Measurements from ENCODE around the gene CEP120.
"Not testable (repeated sequence)": the region's sequence is repeated elsewhere in the genome, so short reads cannot be mapped to it uniquely, and the experiment has no call there.

The CEP120 gene

DNA sequence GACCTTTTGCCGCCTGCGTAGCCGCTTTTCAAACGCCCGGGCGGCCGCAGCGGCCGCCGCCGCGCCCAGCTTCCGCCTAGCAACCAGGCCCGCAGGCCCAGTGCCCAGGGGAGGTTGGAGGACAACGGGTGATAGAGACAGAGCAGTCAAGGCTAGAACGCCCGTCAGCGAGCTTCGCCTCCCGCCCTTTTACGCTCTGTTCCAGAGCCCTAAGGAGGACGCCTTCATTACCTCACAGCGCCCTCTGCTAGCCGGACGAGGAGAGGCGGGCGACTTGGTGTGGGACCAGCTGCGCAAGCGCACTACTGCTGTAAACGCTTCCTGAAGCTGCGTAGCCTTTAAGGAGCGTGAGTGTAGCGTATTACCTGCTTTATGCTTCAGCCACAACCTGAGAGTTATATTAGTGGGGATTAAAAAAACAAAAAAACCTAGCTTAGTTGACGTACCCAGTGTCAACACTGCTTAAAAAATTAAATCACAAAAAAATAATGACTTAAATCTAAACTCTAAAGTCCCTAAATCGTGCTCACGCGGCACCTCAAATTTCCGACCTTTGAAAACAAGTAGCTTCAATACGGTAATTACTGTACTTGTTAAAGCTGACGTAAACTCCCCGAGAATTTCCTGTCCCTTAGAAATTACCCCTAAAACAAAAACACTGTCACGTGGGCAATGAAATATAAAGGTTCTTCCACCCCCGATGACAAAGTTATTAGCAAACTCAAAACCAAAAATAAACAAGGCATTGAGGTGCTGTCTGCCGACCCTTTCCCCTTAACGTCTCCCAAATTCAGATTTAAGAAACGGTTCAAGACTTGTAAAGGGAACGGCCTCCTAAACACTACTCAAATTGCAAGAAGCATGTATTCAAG lies at the start of gene CEP120:
CEP120 (minus strand) TSS at position 126 of the 872 bp plus-strand sequence. CDS start 405 bp downstream, outside the sequence.
- DNase-seq = peak; percentile 100

DNA sequence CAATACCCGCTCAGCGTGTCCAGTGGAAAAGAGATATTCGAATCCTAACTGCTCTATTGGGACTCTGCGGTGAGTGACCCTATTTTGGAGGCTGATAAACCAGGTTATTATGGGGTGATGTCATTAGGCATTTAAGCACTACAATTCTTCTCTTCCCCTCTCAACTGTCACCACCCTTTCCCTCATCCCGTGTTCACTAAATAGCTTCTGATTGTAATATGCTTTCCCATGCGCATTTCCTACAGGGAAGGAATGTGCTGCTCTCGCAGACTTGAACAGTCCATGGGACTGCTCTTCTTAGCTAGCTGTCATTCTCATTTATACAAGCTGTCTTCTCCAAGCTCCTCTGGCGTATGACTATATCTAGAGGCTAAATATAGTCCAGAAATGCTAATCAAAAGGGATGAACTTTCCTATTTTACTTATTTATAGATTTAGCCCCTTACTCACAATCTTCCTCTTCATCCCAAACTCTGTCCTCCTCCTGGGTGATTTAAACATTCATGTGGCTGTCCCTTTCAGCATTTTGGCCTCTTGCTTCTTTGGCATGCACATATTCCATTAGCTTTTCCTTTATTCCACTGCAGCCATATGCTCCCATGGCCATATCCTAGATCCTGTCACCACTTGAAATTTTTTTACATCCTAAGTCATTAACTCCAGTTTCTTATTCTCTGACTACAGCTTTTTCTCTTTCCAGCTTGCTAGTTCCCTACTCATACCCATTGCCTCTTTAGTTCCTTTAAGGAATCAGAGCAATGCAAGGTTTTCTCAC lies 49.1 kb upstream of the CEP120 start:
- no peak for DNase-seq

DNA sequence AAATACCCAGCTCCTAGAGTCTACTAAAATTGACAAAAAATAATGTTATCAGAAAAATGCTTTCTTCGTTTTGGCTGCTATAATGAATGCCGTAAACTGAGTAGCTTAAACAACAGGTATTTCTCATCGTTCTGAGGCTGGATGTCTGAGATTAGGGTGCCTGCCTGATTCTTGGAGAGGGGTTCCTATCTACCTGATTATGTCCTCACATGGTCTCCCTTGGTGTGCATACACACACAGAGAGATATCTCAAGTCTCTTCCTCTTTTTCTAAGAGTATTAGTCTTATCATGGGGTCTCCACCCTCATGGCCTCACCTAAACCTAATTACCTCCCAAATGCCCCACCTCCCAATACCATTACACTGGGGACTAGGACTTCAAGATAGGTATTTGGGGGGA lies 48.2 kb upstream of the CEP120 start:
- no peak for DNase-seq

DNA sequence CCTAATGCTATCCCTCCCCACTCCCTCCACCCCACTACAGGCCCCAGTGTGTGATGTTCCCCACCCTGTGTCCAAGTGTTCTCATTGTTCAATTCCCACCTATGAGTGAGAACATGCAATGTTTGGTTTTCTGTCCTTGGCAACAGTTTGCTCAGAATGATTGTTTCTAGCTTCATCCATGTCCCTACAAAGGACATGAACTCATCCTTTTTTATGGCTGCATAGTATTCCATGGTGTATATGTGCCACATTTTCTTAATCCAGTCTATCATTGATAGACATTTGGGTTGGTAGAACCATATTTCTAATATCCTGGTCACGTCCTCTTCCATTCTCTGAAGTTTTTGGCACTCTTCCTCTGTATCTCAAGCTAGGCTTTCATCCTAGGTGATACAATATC lies 43.6 kb upstream of the CEP120 start:
- not testable (repeated sequence) for DNase-seq

DNA sequence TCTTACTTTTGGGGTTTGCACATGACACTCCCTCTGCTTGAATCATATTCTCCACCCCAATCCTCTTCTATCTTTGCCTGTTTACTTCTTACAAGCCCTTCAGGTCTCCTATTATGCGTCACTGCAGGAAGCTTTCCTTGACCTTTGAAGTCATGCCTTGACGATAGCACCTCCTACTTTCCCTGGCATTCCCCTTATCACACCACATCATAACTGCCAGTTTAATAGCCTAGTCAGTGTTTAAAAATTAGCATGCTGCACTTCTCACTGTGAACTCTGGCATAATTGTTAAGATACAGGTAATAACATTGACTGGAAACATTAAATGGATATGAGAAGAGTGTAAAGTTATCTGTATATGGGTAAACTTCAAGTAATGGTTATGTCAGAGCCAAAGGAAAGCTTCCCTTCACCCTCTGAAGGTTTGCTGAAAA lies 37.1 kb upstream of the CEP120 start:
- no peak for DNase-seq

DNA sequence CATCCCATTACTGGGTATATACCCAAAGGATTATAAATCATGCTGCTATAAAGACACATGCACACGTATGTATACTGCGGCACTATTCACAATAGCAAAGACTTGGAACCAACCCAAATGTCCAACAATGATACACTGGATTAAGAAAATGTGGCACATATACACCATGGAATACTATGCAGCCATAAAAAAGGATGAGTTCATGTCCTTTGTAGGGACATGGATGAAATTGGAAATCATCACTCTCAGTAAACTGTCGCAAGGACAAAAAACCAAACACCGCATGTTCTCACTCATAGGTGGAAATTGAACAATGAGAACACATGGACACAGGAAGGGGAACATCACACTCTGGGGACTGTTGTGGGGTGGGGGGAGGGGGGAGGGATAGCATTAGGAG lies 35.8 kb upstream of the CEP120 start:
- not testable (repeated sequence) for DNase-seq

DNA sequence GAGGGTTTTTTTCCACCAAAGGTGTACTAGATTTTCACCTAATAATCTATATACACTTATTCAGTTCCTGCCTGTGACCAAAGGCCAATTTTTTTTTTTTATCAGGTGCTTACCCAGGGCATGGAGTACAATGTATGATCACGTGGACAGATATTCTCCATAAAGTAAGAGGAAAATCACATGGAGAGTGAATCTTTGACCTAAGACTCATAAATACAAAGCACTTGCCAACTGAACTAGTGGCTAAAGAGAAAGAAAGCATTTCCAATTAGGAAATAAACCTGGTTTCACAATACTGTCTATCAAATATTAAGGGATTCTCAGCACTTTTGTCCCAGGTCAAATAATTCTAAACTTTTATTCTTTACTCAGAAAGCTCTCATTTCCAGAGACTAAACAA lies 33.0 kb upstream of the CEP120 start:
- DNase-seq = no peak

DNA sequence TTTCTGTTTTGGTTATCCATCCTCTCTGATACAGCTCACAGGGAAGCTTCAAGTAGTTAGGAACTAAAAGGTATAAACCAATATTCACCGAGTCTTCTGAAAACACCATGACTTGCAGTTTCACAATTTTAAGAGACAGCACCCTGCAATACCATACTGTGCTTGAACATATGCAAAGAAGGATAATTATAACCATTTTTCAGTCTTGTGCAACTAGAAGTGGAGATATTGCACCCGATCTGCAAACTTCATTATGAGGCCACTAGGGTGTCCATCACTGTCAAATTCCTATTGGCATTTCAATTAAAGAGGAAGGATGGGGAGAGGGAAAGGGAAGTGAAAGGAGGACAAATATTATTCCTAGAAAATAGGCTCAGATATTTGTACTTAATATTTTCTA lies 32.4 kb upstream of the CEP120 start:
- peak; percentile 38 for DNase-seq

DNA sequence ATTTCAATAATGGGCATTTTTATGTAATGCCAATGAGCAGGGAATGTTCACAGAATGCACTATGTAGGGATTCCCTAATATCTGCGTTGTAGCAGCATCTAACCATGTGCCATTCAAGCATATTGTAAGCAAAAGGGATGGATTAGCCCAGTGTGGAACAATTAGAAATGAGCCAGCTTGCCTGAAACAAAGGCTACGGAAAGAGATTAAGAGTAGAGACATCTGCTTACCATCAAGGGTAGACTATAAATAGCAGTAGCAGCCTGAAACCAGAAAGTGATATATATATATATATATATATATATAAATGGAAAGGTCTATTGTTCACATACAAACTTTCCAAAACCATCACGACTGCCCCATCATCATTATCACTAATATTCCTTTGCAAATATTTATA lies 31.9 kb upstream of the CEP120 start:
- DNase-seq = no peak

DNA sequence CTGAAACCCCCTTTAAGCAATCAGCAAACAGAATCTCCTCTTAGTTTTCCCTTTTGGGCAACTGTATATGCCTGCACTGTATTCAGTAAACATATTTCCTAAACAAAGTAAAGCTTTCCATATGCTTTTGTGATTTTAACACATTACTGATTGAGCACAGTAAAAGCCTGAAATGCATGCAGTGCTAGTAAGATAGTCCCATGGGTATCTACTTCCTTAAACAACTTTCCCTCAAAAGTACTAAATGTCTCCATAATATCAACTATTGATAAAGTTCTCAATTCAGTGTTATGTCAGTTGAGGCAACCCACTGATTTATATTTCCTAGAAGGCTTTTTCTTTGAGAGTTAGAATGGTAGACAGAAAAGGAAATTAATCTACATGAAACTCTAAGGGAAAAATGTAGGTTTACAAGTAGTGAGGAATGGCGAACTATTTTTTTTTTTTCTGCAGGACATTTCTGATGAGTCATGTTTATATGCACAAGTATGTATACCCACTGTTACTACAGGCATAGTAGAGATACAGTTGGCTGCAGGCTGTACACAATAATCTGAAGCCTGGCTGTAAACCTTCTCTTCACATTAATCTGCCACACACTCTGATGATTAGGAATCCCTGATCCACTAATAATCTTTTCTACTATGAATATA lies 31.2 kb upstream of the CEP120 start:
- DNase-seq = no peak

DNA sequence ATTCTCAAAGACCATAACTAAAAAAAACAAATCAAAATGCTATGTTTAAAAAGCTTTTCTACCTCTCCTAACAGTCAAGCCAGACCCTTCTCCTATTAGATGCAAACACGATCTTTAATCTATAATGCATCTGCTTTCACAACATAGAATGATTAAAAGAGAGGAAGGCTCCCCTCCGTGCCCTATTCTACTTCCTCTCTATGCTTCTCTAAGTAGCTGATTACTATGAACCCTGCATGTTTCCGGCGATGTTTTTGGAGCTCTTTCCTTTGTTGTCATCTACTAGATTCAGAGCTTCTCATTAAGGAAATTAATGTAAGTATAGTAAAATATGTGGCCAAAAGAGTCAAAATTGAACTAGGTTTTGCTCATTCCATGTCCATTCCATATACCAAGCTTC lies 29.2 kb upstream of the CEP120 start:
- peak; percentile 18 for DNase-seq

DNA sequence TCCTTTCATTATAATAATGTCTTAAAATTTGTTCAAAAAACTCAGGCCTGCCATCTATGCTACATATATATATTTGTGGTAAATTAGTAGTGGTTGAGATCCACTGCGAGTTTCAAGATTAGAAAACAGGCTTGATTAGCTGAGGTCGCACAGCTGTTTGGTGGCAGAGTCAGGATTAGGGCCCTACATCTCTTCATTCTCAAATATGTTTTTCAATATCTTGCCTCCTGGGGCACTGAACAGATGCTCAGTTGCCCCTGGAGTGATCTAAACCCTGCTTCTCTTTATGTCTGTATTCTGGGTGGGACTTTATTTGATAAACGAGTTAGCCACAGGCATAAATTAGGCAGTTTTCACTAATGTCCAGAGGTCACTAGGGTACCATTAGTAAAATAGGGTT lies 27.8 kb upstream of the CEP120 start:
- no peak for DNase-seq

DNA sequence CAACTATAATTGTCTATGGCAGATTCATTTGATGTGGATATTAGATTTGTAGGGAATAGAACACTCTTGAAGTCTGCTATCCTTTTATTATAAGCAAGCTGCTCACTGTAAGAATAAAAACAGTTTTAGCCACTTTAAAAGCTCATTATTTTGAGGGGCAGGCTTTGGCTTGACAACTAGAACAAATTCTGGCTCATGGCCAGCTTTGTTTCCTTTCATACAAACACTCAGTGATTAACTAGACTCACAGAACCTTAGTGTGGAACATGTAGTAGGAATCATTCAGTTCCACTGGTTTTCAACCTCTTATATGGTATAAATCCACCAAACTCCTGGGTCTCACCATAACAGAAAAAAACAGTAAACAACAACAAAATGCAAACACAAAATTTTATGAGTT lies 27.4 kb upstream of the CEP120 start:
- DNase-seq = no peak

DNA sequence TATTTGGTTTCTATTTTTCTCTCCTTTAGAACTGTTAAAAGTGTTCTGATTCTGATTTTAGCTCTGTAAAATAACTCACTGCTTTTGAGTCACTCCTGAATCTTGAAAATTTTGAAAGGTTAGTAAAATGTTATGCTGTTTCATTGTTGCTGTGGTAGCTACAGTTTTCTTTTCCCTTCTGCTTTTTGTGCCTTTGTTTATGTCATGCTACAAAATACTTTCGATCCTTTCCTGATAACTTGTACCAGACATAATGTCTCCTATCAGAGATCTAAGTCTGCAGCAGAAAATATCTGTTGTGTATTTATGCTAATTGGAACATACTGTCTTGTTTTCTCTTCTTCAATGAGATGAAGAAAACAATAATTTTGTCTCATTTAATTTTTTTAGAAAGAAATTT lies 26.9 kb upstream of the CEP120 start:
- DNase-seq = peak; percentile 48

DNA sequence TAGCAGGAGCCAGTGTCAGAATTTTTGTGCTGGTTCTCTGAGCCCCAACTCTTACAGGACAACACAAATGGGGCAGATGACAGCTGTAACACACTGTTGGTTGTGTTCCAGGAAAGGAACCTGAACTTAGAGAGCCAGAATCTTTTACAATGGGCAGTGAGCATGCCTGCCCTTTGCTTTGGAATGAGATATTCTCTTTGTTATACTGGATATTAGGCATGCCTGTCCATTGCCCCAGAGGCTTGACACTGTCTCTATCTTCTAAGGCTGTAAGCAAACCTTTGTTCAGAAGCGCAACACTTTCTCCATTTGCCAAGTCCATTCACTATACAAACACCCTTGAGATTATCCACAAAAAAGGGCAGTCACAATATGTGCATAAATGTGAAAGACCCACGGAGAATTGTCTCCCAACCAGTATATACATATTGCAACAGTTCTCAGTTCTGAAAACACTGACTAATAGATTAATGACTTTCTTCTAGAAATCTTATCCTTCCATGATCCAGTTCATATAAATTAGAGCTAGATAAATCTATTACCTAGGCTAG lies 26.3 kb upstream of the CEP120 start:
- no peak for DNase-seq

DNA sequence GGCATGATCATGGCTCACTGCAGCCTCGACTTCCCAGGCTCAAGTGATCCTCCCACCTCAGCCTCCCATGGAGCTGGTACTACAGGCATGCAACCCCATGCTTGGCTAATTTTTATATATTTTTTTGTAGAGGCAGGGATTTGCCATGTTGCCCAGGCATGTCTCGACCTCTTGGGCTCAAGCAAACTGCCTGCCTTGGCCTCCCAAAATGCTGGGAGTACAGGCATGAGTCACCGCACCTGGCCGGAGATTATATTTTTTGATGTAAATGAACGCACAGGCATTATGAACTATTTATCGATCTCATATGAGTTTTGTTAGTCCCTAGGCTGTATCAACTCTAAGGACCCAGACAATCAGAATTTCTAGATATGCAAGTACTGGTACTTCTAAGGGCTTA lies 25.5 kb upstream of the CEP120 start:
- DNase-seq = no peak

DNA sequence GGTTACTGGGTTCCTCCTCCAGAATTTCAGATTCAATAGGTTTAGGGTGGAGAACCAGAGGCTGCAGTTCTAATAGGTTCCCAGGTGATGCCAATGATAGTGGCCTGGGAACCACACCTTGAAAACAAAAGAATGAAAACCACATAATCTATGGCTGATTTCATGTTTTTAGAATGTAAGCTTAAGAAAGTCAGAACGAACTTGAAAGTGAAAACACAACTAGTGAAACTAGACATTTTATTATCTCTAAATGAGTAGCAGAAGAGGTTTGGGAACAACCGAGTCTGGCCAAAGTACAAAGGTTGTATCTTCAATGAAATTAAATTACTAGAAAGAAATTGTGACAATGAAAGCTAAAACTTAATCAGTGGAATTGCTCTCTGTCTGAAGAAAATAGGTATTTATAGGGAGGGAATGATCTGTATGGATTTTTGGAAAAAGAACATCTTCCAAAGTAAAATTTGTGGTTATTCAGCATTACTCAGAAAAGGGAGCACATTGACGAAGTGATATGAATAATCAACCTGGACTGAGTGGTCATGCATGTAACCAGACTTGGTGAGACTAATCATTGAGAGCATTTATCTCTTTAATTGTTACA lies 24.9 kb upstream of the CEP120 start:
- DNase-seq = no peak

DNA sequence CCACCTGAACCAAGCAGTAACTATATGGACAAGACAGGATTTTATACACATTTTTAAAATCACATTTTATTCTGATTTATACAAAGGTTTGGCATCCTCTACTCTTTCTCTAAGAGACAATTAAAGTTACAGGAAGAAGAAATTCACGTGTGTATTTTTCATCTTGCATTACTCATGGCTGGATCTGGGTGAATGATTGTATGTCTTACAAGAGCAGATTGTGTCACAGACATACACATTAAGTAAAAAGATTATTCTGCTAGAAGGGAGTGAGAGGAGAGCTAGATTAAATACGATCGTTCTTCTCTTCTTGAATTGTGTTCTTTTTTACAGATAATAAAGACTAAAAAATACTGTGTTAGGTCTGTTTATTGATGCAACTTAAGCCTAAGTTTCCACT lies 20.8 kb upstream of the CEP120 start:
- DNase-seq = no peak

DNA sequence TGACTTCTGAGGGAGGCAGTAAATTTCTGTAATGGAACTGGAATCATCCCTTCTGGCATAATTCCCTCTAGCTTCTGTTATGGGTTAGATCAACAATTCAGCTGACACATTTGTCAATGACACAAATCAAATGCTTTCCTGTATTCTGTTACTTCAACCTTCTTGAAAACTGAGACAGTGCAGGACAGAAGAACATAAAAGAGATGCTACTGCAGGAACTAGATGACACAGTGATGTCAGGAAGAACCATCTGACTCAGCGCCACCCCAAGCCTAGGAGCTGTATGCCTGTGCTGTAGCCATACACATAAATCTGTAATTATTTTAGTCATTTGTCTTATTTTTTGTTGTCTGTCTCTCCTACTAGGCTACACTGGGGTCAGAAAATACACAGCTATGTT lies 18.2 kb upstream of the CEP120 start:
- no peak for DNase-seq

DNA sequence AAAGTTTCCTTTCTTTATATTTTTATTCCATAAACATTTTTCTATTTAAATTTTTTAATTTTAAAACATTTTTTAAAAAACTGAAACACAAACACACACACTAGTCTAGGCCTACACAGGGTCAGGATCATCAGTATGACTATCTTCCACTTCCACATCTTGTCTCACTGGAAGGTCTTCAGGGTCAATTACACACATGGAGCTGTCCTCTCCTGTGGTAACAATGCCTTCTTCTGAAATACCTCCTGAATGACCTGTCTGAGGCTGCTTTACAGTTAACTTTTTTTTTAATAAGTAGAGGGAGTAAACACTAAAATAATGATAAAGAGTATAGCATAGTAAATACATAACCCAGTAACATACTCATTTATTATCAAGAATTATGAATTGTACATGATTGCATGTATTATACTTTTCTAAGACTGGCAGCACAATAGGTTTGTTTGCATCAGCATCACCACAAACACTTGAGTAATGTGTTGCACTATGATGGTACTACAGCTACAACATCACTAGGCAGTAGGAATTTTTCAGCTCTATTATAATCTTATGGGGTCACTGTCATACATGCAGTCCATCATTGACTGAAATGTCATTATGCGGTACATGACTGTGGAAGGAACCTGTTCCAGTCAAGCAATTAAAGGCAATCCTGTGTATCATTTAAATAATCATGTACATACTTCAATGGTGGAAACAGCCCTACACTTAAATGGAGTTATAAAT lies 17.4 kb upstream of the CEP120 start:
- no peak for DNase-seq

DNA sequence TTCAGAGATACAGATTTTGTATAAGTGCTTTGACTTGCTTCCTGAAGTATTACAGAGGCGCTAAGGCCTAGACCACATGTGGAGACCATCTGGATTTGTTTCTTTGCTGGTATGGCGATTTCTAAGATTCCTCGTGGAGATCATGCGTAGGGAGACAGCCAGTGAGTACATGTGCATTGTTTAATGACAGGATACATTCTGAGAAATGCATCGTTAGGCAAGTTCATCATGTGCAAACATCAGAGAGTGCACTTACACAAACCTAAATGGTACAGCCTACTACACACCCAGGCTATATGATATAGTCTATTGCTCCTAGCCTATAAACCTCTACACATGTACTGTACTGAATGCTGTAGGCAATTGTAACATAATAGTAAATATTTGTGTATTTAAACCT lies 16.5 kb upstream of the CEP120 start:
- DNase-seq = no peak

DNA sequence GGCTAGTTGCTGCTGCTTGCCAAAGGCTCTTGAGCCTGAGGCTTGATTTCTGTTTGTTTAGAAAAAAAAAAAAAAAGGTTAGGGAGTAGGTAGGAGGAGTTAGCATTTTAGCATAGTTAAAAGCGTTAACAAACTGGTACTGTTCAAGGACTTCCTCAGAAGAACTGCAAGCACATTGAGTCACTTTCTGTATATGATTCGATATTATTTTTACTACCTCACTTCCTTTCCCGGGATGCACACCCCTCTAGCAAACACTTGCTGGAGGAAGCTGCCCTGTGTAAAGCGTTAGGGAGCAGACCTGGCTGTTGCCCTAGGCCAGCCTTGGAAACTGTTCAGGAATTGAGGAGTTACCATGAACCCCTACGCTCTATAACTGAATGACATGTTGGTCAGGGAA lies 15.7 kb upstream of the CEP120 start:
- peak; percentile 46 for DNase-seq
